Thyroid gland (tissue), 4 donors: ENCODE data around the gene KIF16B.

ENCODE experiments used
- CTCF ChIP-seq, 6 experiments: fragments of 200-600 bp in 3 of 6; fragments of 450-650 bp in 3 of 6; sonication (generic) in 3 of 6; IDR thresholded peaks; one replicate each; pipeline ENCODE4 v1.5.1; 2016 to 2019; ENCODE audit warnings: antibody characterized with exemption in 6 of 6, mild to moderate bottlenecking in 2 of 6, inconsistent platforms in 1 of 6, moderate library complexity in 1 of 6
- POLR2A ChIP-seq, 2 donors: fragments of 450-650 bp; IDR thresholded peaks; one replicate each; pipeline ENCODE4 v1.6.1; 2017; ENCODE audit warnings: antibody characterized with exemption in 2 of 2, mild to moderate bottlenecking in 2 of 2, moderate library complexity in 1 of 2

- TF ChIP-seq CTCF (IDR thresholded peaks at IDR 0.05) (no peak), POLR2A (IDR thresholded peaks at IDR 0.05) (no peak)
These were observed 204.5 kb downstream of the KIF16B start for GRCh38 chr20:16368645-16369292.
